Panc1 (cell line): ENCODE data around the gene CACNA2D4. TPM values are rescaled to one million over a fixed set of nuclear protein-coding genes. Genes with fewer than 3 reads are reported as not detected.

ENCODE experiments used
- ATAC-seq: fragments of 200-7000 bp; cut with Tn5 transposase; 2 replicates; pipeline ENCODE4 v1.9.1; 2020; ENCODE audit warnings: mild to moderate bottlenecking, moderate library complexity
- BruUV-seq: library from RNA; stranded (reverse); fragments of 400-500 nt; replicated peaks from 2 replicates; lab custom pipeline; 2021; lab: Mats Ljungman, UMichigan
- CTCF ChIA-PET: fragments of 300-600 bp; sonication (Branson Sonifier 250); formaldehyde crosslinking; loops from one replicate; lab custom pipeline; 2022; ENCODE audit warnings: antibody characterized with exemption; lab: Charles Lee
- POLR2A ChIA-PET: fragments of 300-600 bp; sonication (Branson Sonifier 250); formaldehyde crosslinking; loops from one replicate; lab custom pipeline; 2022; ENCODE audit warnings: antibody characterized with exemption; lab: Charles Lee
- DNase-seq: peaks from one replicate; pipeline ENCODE4 v3.0.0-alpha.2; 2010; ENCODE audit warnings: low read depth, low spot score
- H3K27ac ChIP-seq: 2 replicates; pipeline ENCODE4 v1.5.1; 2011; ENCODE audit warnings: mild to moderate bottlenecking, low read length, inconsistent platforms
- H3K27me3 ChIP-seq: fragments of 200-500 bp; sonication (Bioruptor generic); 2 replicates; pipeline ENCODE4 v1.6.0; 2014; ENCODE audit warnings: low read length, inconsistent platforms; ENCODE audit not compliant: control insufficient read depth, insufficient read depth
- H3K36me3 ChIP-seq: fragments of 200-500 bp; sonication (Bioruptor generic); 2 replicates; pipeline ENCODE4 v1.5.1; 2014; ENCODE audit warnings: inconsistent platforms, mild to moderate bottlenecking, low read length, moderate library complexity; ENCODE audit not compliant: control insufficient read depth, insufficient read depth
- H3K4me1 ChIP-seq: 2 replicates; pipeline ENCODE4 v1.5.1; 2011; ENCODE audit warnings: inconsistent platforms, mild to moderate bottlenecking, low read length, moderate library complexity; ENCODE audit not compliant: control insufficient read depth, insufficient read depth
- H3K4me3 ChIP-seq, 2 experiments: 2 replicates each; pipeline ENCODE4 v1.5.1; 2011 to 2012; ENCODE audit warnings: low read depth in 2 of 2, low read length in 2 of 2, mild to moderate bottlenecking in 2 of 2, inconsistent platforms in 1 of 2, moderate library complexity in 1 of 2
- H3K9me3 ChIP-seq: fragments of 200-500 bp; sonication (Bioruptor generic); 2 replicates; pipeline ENCODE4 v1.5.1; 2014; ENCODE audit warnings: low read depth, mild to moderate bottlenecking, inconsistent platforms, low read length, moderate library complexity; ENCODE audit not compliant: control insufficient read depth, insufficient read depth
- POLR2AphosphoS5 ChIP-seq: IDR thresholded peaks from 2 replicates; pipeline ENCODE4 v1.6.1; 2012; ENCODE audit warnings: mild to moderate bottlenecking, low read depth, low read length, moderate library complexity
- SIN3A ChIP-seq: IDR thresholded peaks from 2 replicates; pipeline ENCODE4 v1.6.1; 2012; ENCODE audit warnings: low read depth, mild to moderate bottlenecking, low read length, moderate library complexity, borderline replicate concordance; ENCODE audit not compliant: insufficient read depth
- TCF7L2 ChIP-seq: IDR thresholded peaks from 2 replicates; pipeline ENCODE4 v1.6.1; 2011; ENCODE audit warnings: mild to moderate bottlenecking, low read depth, low read length, inconsistent platforms
- in situ Hi-C: cut with HindIII; loops from 2 replicates; pipeline ENCODE4 v1.10.0; 2016; ENCODE audit warnings: low sequenced_read_pairs, low pct_unique_long_range_greater_than_20kb
- intact Hi-C: fragments of 100-400 bp; cut with micrococcal nuclease; formaldehyde crosslinking; loops from one replicate; pipeline ENCODE4 v1.10.0; 2022; ENCODE audit not compliant: unreplicated experiment
- total RNA-seq: library from RNA; stranded (reverse); gene quantifications from one replicate; pipeline ENCODE4 v1.2.1, GENCODE V29; 2021; ENCODE audit not compliant: unreplicated experiment
- TF ChIP-seq, protein P1 (sequence below), 2 experiments: IDR thresholded peaks; 2 replicates each; pipeline ENCODE4 v1.6.1; 2011 to 2012; ENCODE audit warnings: low read depth in 2 of 2, control low read depth in 1 of 2, low read length in 1 of 2, mild to moderate bottlenecking in 1 of 2, moderate library complexity in 1 of 2; ENCODE audit not compliant: insufficient read depth in 1 of 2
- TF ChIP-seq, protein P2 (sequence below): fragments of 450-650 bp; IDR thresholded peaks from 2 replicates; pipeline ENCODE4 v1.5.1; 2017; ENCODE audit warnings: mild to moderate bottlenecking

Gene CACNA2D4
- total RNA-seq, 1 experiment from 2014 or later: 0.15 TPM

DNA sequence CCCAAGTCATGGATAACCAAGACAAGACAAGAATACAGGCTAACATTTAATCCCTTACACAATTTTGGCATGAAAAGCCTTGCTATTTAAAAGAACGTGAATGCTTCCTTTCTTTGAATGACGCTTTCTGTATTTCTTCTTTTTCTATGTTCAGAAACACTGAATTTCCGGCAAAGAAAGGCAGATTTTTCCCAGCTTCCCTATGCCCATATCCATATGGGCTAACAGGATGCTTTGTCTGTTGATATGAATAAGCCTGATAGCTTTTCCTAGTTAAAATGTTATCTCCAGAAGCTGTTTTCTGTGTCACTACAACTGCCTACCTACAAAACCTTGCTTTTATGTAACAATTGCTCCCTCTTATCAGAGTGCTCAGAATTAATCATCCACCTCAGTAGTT, 38.3 kb upstream of the CACNA2D4 start:
- Histone ChIP-seq H3K9me3 (no peaks in the 10 kb centered on the region), H3K27me3 (no peaks in the 10 kb centered on the region), H3K36me3 (no peaks in the 10 kb centered on the region), H3K4me3 (no peak overlapping the region), H3K27ac (no peak overlapping the region), H3K4me1 (no peaks in the 10 kb centered on the region)
- ATAC-seq (no peak), DNase-seq (no peak)
- ChIA-PET CTCF (no interaction called here), POLR2A (no interaction called here)
- in situ Hi-C loops: no loop called here
- intact Hi-C loops: no loop called here
- TF ChIP-seq, protein P1, sequence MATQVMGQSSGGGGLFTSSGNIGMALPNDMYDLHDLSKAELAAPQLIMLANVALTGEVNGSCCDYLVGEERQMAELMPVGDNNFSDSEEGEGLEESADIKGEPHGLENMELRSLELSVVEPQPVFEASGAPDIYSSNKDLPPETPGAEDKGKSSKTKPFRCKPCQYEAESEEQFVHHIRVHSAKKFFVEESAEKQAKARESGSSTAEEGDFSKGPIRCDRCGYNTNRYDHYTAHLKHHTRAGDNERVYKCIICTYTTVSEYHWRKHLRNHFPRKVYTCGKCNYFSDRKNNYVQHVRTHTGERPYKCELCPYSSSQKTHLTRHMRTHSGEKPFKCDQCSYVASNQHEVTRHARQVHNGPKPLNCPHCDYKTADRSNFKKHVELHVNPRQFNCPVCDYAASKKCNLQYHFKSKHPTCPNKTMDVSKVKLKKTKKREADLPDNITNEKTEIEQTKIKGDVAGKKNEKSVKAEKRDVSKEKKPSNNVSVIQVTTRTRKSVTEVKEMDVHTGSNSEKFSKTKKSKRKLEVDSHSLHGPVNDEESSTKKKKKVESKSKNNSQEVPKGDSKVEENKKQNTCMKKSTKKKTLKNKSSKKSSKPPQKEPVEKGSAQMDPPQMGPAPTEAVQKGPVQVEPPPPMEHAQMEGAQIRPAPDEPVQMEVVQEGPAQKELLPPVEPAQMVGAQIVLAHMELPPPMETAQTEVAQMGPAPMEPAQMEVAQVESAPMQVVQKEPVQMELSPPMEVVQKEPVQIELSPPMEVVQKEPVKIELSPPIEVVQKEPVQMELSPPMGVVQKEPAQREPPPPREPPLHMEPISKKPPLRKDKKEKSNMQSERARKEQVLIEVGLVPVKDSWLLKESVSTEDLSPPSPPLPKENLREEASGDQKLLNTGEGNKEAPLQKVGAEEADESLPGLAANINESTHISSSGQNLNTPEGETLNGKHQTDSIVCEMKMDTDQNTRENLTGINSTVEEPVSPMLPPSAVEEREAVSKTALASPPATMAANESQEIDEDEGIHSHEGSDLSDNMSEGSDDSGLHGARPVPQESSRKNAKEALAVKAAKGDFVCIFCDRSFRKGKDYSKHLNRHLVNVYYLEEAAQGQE (IDR thresholded peaks at IDR 0.05; ENCODE audit: insufficient read depth in 1 of 2, low read depth in 2 of 2, low read length in 1 of 2): no peak
- no peak for TF ChIP-seq POLR2AphosphoS5
- BruUV-seq: no TSS peak

GRCh38 chr12:1949771-1950470, 31.5 kb upstream of the CACNA2D4 start:
- H3K4me3 ChIP-seq: no peak overlapping the region
- DNase-seq: no peak
- ChIA-PET CTCF (no interaction called here), POLR2A (no interaction called here)
- no peak for ATAC-seq
- no peaks in the 10 kb centered on the region for H3K4me1 ChIP-seq
- TF ChIP-seq, protein P2, sequence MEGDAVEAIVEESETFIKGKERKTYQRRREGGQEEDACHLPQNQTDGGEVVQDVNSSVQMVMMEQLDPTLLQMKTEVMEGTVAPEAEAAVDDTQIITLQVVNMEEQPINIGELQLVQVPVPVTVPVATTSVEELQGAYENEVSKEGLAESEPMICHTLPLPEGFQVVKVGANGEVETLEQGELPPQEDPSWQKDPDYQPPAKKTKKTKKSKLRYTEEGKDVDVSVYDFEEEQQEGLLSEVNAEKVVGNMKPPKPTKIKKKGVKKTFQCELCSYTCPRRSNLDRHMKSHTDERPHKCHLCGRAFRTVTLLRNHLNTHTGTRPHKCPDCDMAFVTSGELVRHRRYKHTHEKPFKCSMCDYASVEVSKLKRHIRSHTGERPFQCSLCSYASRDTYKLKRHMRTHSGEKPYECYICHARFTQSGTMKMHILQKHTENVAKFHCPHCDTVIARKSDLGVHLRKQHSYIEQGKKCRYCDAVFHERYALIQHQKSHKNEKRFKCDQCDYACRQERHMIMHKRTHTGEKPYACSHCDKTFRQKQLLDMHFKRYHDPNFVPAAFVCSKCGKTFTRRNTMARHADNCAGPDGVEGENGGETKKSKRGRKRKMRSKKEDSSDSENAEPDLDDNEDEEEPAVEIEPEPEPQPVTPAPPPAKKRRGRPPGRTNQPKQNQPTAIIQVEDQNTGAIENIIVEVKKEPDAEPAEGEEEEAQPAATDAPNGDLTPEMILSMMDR: no peak
- TF ChIP-seq, protein P1 (IDR thresholded peaks at IDR 0.05; ENCODE audit: insufficient read depth in 1 of 2, low read depth in 2 of 2, low read length in 1 of 2): no peak
- TF ChIP-seq TCF7L2 (no peak), POLR2AphosphoS5 (no peak), SIN3A (no peak)
- no peaks in the 10 kb centered on the region for H3K9me3 ChIP-seq
- H3K36me3 ChIP-seq: no peaks in the 10 kb centered on the region
- in situ Hi-C loops (no loop called here), intact Hi-C loops (no loop called here)
- H3K27ac ChIP-seq: no peak overlapping the region
- no peaks in the 10 kb centered on the region for H3K27me3 ChIP-seq
- no TSS peak for BruUV-seq
